ENCODE data around the gene NTN1.

NTN1 gene

DNA sequence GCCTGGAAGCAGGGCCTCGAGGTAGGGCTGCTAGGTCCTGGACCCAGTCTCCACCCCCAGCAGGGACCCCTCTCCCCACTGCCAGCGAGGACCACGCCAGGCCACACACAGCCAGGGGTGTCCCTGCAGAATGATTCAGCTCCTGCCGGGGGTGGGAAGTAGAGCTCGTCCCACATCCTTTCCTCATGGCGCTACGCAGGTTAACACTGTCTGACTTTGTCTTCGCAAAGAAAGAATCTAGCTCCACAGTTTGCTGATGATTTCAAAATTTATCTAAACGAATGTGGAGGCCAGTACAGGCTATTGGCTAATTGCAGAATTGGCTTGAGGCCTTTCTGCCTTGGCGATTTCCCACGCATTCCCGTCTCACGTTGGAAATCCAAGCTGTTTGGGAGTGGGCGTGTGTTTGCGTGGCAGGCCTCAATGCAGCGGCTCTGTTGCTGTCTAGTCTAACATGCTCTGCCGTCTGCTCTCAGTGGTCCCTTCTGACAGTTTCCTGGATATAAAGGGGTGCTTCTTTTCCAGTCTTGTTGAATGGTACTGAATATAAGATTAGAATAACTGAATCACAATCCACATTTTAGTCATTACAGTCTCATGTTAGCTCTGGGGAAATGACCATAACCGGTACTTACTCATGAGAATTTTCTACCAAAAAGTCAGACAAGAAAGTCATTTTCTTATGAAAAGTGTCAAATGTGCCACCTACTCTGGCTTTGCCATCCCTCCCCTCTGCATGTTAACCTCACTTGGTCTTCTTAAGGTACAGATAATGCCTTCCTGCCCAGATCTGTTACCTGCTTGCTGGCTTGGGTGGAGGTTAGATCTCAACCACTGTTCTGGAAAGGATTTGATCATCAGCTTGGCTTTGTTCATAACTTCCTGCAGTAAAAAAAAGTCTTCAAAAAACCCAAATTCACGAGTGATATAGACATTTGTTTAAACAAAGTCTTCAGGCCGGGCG, 252.4 kb downstream of the NTN1 start:
- Histone ChIP-seq H3K36me3 (no peaks in the 10 kb centered on the region), H3K27me3 (no peaks in the 10 kb centered on the region), H3K4me1 (no peaks in the 10 kb centered on the region), H3K4me3 (ENCODE audit: low read depth, low read length) (no peak overlapping the region), H3K9me3 (no peaks in the 10 kb centered on the region)
- DNase-seq: no peak
- TF ChIP-seq, protein P1, sequence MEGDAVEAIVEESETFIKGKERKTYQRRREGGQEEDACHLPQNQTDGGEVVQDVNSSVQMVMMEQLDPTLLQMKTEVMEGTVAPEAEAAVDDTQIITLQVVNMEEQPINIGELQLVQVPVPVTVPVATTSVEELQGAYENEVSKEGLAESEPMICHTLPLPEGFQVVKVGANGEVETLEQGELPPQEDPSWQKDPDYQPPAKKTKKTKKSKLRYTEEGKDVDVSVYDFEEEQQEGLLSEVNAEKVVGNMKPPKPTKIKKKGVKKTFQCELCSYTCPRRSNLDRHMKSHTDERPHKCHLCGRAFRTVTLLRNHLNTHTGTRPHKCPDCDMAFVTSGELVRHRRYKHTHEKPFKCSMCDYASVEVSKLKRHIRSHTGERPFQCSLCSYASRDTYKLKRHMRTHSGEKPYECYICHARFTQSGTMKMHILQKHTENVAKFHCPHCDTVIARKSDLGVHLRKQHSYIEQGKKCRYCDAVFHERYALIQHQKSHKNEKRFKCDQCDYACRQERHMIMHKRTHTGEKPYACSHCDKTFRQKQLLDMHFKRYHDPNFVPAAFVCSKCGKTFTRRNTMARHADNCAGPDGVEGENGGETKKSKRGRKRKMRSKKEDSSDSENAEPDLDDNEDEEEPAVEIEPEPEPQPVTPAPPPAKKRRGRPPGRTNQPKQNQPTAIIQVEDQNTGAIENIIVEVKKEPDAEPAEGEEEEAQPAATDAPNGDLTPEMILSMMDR (IDR thresholded peaks at IDR 0.05; ENCODE audit: low read depth, low read length): no peak

DNA sequence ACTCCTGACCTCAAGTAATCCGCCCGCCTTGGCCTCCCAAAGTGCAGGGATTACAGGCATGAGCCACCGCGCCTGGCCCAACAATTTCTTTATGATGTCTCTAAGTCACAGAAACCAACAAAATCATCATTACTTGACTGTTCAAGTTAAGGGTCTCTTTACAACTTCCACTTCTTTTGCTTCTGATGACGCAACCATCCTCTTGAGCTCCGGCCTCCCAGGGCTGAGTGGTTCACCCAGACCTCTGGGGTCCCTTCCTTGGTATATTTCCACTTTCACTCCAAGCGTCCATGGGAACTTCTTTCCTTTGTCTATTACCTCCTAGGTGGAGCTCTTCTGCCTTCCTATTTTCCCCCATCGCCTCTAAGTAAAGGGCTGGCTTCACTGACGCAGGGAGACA, 253.7 kb downstream of the NTN1 start:
- H3K36me3 ChIP-seq: no peaks in the 10 kb centered on the region
- DNase-seq: no peak
- H3K4me1 ChIP-seq: no peaks in the 10 kb centered on the region
- no peaks in the 10 kb centered on the region for H3K27me3 ChIP-seq
- TF ChIP-seq, protein P1 (IDR thresholded peaks at IDR 0.05; ENCODE audit: low read depth, low read length): no peak
- no peak overlapping the region for H3K4me3 ChIP-seq (ENCODE audit: low read depth, low read length)
- H3K9me3 ChIP-seq: no peaks in the 10 kb centered on the region

DNA sequence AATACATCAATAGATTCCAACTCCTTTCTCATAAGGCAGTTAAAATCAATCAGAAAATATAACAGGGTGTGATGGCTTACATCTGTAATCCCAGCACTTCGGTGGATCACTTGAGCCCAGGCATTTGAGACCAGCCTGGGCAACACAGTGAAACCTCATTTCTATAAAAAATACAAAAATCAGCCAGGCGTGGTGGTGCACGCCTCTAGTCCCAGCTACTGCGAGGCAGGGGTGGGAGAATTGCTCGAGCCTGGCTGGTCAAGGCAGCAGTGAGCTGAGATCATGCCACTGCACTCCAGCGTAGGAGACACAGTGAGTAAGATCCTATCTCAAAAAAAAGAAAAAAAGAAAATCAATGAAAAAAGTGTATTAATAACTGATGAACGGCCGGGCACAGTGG, 258.6 kb downstream of the NTN1 start:
- Histone ChIP-seq H3K27me3 (no peaks in the 10 kb centered on the region), H3K4me3 (ENCODE audit: low read depth, low read length) (no peak overlapping the region), H3K9me3 (no peaks in the 10 kb centered on the region), H3K4me1 (no peaks in the 10 kb centered on the region), H3K36me3 (no peaks in the 10 kb centered on the region)
- DNase-seq: no peak
- TF ChIP-seq, protein P1 (IDR thresholded peaks at IDR 0.05; ENCODE audit: low read depth, low read length): no peak

DNA sequence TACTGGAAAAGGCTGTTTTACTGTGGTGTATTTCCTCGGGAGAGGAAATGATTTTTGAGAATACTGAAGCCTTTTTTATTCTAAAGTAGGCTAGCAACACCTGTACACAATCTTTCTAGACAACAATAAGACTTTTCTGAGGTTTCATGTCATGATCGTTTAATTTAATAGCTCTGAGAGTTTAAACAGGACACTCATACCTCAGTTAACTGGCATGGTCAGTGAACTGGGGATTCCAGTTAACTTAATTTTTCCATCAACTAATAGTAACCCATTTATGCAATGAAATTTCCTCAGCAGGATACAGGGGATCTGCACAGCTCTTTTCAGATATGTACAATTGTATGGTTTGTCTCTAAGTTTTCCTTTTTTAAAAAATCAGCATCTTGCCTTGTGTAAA, 262.6 kb downstream of the NTN1 start:
- Histone ChIP-seq H3K4me1 (no peaks in the 10 kb centered on the region), H3K27me3 (no peaks in the 10 kb centered on the region), H3K36me3 (no peaks in the 10 kb centered on the region), H3K9me3 (no peaks in the 10 kb centered on the region), H3K4me3 (ENCODE audit: low read depth, low read length) (no peak overlapping the region)
- DNase-seq: no peak
- TF ChIP-seq, protein P1 (IDR thresholded peaks at IDR 0.05; ENCODE audit: low read depth, low read length): no peak

DNA sequence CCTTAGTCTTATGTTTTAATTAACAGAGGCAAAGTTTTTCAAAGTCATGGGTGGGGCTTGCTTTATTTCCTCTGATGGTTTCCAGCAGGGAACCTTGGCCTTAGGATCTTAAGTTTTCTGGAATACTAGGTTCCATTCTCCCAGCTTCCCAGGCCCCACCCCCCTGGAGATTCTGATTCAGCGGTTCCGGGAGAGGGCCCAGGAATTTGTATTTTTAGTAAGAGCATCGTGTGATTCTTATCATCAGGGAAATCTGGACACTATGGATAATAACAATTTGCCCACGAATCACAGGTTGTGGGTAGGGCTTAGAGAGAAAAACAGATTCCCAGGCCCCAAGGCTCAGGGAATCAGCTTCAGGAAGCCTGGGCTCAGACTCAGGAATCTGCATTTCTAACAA, 263.6 kb downstream of the NTN1 start:
- Histone ChIP-seq H3K9me3 (no peaks in the 10 kb centered on the region), H3K36me3 (no peaks in the 10 kb centered on the region)
- no peak for DNase-seq

More for the DNA sequence above, 263.6 kb downstream of the NTN1 start:
- Histone ChIP-seq H3K4me3 (ENCODE audit: low read depth, low read length) (no peak overlapping the region), H3K27me3 (no peaks in the 10 kb centered on the region), H3K4me1 (no peaks in the 10 kb centered on the region)
- TF ChIP-seq, protein P1 (IDR thresholded peaks at IDR 0.05; ENCODE audit: low read depth, low read length): no peak

All from BE2C (cell line).